Cerebellar nuclear complex (tissue), 1 donor: ENCODE results near the gene NDC1.
"Not testable (repeated sequence)": the region's sequence is repeated elsewhere in the genome, so short reads cannot be mapped to it uniquely, and the experiment has no call there.

ENCODE experiments used
- DNase-seq, 2 experiments: peaks; one replicate each; lab custom pipeline; 2025; lab: John Stamatoyannopoulos, UW

The NDC1 gene

GRCh38 chr1:53825306-53825705, 12.8 kb downstream of the NDC1 start:
- DNase-seq = no peak

DNA sequence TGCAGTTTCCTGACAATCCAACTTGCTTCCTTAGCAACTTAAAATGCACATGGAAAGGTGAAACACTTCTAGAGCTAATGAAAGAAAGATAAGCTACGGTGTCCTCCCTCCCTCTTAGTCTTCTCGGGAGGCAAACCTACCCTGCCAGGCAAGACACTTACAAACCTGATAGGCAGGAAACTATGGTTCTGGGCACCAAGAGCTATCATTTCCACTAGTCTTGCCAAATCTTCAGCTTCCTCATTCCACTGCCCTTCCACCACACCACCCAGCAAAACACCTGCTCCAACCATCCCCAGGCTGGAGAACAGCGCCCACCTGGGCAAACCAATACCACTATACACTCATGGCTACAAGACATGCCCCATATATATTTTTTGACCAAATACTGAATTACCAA, 15.2 kb downstream of the NDC1 start:
- no peak for DNase-seq

- no peak for DNase-seq
These were observed 16.7 kb downstream of the NDC1 start for GRCh38 chr1:53821380-53821779.

DNA sequence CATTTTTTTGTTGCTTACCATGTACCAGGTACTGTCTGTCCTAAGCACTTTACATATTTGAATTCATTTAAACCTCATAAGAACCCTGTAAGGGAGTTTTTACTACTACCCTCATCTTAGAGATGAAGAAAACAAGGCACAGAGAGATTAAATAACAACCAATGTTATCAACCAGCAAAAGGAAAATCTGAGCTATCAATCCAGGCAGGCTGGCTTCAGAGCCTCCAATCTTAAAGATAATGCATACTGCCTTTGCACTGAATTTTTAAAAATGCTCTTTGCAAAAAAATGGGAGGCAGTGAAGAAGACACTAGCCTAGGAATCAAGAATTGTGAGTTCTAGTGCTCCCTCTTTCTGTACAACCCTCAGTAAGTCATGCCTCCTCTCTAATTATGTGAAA, 18.7 kb downstream of the NDC1 start:
- no peak for DNase-seq

DNA sequence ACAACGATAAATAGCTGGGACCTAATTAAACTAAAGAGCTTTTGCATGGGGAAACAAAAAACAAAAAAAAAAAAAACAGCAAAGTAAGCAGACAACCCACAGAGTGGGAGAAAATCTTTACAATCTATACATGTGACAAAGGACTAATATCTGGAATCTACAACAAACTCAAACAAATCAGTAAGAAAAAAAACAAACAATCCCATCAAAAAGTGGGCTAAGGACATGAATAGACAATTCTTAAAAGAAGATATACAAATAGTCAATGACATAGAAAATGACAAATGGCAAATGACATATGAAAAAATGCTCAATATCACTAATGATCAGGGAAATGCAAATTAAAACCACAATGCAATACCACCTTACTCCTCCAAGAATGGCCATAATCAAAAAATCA, 21.5 kb downstream of the NDC1 start:
- not testable (repeated sequence) for DNase-seq

DNA sequence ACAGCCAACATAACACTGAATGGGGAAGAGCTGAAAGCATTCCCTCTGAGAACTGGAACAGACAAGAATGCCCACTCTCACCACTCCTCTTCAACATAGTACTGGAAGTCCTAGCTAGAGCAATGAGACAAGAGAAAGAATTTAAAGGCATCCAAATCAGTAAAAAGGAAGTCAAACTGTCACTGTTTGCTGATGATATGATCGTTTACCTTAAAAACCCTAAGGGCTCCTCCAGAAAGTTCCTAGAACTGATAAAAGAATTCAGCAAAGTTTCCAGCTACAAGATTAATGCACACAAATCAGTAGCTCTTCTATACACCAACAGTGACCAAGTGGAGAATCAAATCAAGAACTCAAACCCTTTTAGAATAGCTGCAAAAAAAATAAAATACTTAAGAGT, 22.6 kb downstream of the NDC1 start:
- DNase-seq = not testable (repeated sequence)

- no peak for DNase-seq
These were observed 26.7 kb downstream of the NDC1 start for GRCh38 chr1:53811414-53811851.

DNA sequence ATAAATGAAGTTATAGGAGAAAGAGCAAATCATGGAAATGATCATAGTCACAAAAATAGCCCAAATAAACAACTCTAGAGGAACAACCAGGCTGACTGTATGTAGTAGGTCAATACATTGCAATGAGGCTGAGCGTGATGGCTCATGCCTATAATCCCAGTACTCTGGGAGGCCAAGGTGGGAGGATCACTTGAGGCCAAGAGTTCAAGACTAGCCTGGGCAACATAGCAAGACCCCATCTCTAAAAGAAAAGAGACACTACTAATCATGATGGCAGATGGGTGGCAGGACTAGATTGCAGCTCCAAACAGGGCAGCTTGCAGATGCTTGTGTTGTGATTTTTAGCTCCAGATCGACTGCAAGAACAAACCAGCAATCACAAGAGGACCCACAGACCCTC, 27.6 kb downstream of the NDC1 start:
- DNase-seq = no peak

DNA sequence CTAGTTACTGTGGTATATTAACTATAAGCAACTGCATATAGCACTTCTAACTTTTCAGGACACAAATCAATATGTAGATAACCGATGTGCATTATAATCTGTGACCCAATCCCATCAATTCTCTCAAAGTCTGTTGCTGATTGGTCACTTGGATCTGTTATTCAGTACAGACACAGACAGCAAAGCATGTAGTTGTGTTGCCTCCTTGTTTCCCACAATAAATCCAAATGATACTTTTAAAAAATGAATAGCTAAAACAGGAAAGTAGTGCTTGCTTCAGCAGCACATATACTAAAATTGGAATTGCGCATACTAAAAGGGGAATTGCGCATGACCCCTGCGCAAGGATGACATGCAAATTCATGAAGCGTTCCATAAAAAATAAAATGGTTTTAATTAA, 28.1 kb downstream of the NDC1 start:
- no peak for DNase-seq

- no peak for DNase-seq
These were observed 30.2 kb downstream of the NDC1 start for GRCh38 chr1:53807916-53808315.

DNA sequence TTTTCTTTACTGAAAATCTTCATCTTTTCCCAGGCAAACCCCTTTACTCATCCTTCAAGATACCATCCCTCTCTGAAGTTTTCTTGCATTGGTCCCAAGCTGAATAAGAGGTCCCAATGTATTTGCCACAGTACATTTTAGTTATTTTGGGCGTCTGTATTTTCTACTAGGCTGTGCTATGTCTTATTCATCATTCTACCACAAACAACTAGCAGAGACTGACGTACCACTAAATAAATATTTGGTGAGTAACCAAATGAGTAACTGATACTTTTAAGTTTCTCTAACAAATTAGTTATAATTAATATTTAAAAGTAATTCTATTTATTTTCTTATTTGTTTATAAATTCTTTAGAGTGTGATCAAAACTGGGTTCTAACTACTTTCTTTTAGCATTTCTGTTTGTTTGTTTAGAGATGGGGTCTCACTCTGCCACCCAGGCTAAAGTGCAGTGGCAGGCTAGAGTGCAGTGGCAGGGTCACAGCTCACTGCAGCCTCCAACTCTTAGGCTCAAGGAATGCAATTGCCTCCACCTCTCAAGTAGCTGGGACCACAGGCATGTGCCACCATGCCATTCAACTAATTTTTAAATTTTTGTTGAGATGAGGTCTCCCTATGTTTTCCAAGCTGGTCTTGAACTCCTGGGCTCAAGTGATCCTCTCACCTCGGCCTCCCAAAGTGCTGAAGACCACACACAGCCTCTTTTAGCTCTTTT, 33.1 kb downstream of the NDC1 start:
- no peak for DNase-seq

- DNase-seq = no peak
These were observed 33.9 kb downstream of the NDC1 start for GRCh38 chr1:53804181-53804580.

DNA sequence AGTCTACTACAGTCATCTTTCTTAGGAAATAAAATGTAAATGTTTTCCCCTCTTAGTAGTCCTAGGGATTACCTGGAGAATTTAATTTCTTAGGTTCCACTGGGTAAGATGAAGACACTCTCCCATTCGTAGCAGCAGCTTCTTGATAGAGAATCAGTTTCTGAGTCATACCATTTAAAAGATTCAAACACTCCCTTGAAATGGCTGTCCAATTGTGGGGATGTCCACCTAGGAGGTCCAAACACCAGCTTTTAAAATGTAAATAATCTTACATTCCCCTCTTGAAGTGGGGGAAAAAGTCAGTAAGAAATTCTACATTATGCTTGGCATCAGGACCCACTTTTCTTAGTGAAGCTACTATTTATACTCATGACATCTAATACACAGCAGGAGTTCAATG, 37.5 kb downstream of the NDC1 start:
- no peak for DNase-seq

DNA sequence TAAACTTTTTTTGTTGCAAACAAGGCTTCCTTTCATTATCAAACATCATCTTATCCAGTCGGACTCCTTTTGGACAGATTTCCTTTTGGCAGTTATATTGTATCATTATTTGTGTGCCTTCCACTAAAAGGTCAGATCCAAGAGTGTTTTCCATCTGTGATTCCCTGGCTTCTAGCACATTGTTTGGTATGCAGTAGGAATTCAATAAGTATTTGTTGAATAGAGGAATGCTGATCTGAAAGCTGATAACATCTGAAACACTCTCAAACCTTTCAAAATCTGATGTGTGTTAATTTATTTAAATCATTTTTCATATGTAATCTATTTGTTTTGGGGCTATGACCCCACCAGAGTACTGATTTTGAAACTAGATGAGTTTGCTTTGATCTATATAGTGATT, 39.0 kb downstream of the NDC1 start:
- DNase-seq = no peak

DNA sequence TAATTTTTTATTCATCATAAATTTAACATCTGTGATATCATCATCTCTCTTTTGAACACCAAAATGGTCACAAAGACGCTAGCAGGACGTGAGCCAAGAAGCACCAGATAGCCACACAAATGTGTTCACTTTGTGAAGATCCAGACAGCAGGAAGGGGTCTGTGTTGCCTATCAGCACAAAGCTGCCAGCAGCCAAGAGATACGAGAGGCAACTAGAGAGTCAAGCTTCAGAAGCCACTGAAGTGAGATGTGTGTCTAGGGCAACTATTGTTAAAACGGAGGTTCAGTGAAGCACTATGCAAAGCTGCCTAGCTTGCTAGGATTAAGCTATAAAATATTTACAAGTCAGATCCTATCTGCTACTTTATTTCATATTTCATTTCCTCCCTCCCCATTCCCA, 45.3 kb downstream of the NDC1 start:
- DNase-seq = no peak

DNA sequence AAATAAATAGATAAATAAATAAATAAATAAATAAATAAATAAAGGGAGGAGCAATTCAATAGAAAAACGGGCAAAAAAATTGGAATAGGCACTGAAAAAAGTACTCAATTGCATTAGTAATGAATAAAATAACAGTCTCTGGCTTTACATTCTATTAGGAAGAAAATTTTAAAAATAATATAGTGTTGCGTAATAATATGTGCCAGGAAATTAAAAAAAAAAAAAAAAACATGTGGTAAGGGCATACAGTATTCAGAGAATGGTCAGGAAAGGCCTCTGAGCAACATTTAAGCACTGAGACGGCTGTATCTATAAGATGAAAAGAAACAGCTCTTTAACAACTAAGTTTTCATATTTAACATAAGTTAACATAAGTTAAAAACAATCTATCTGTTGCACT, 50.4 kb downstream of the NDC1 start:
- DNase-seq = no peak

DNA sequence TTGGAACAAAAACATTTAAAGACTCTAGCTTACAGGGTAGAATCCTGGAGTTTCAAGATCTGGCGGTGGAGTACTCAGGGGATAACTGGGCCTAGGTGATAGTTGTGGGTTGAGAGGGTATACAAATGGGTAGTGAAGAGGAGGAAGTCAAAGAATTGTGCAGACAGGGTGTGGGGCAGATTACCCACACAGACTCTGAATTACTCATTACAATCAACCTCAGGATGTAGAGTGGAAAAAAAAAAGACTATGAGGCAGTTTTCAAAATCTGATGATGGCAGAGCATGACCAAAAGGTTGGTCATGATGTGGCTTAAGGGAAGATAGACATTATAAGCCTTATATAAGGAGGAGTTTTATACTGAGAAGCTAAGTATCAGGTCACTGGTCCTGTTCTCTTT, 55.0 kb downstream of the NDC1 start:
- no peak for DNase-seq

DNA sequence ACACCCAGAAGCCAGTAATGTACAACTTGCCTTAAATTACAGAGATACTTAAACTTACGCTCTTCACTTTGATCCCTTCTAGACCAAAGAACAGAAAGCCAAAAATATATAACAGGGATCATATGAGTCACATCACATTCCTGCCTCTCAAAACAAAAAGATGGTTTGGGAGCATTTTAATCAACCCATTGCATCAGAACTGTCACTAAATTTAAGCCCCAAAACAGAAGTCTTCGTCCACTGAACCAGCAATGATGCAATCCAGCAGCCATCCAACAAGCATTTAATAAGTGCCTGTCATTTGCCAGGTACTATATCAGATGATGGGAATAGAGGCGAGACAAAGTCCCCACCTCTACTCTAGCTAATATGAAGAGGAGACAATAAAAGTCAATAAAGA, 56.4 kb downstream of the NDC1 start:
- DNase-seq = no peak

- DNase-seq = no peak
These were observed 60.8 kb downstream of the NDC1 start for GRCh38 chr1:53777272-53777671.

- DNase-seq = no peak
These were observed 66.4 kb downstream of the NDC1 start for GRCh38 chr1:53771648-53772047.

DNA sequence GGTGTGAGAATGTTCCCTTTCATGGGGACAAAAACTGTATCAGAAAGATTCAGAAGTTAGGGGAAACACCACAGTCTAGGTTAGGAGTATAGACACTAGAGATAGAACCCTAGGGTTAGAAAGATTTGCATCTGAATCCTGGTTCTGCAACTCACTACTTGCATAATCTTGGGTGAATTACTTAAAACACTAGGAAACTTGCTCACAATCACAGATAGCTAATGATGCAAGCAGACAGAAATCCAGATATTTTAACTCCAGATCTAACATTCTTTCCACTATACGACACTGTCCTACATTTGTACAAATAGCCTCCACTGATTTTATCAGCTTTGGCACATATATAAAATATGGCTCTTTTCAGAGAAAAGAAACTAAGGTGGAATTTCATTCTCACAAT, 68.3 kb downstream of the NDC1 start:
- no peak for DNase-seq

DNA sequence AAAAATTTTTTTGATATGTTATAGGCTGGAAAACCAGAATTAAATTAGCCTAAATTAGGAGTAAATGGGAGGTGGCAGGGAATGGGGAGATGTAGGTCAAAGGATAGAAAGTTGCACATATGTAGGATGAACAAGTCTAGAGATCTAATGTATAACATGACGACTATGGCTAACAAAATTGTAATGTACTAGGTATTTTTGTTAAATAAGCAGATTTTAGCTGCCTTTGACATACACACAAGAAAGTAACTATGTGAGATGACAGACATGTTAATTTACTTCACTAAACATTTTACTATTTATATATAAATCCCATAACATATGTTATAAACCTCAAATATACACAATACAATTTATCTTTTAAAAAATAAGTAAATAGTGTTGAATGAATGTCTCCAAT, 68.9 kb downstream of the NDC1 start:
- no peak for DNase-seq

GRCh38 chr1:53766831-53767405, 71.2 kb downstream of the NDC1 start:
- DNase-seq = no peak

GRCh38 chr1:53766194-53766742, 71.8 kb downstream of the NDC1 start:
- no peak for DNase-seq
